Left ventricle myocardium inferior (tissue), 1 donor: Measurements from ENCODE around the gene SMC4. TPM values are rescaled to one million over a fixed set of nuclear protein-coding genes. Genes with fewer than 3 reads are reported as not detected.
A peak's percentile ranks its signal among the peaks of the same experiment; 100 is the strongest.

Experiments
- DNase-seq: peaks from one replicate; pipeline ENCODE4 v3.0.0-alpha.2; 2020
- H3K27ac ChIP-seq: fragments of 200-600 bp; replicated peaks from 2 replicates; pipeline ENCODE4 v1.8.0; 2021
- H3K27me3 ChIP-seq: fragments of 200-600 bp; 2 replicates; pipeline ENCODE4 v1.8.0; 2021; ENCODE audit warnings: low read depth
- H3K36me3 ChIP-seq: fragments of 200-600 bp; 2 replicates; pipeline ENCODE4 v1.8.0; 2021
- H3K4me1 ChIP-seq: fragments of 200-600 bp; 2 replicates; pipeline ENCODE4 v1.8.0; 2021
- H3K4me3 ChIP-seq: fragments of 200-600 bp; 2 replicates; pipeline ENCODE4 v1.8.0; 2021; ENCODE audit warnings: mild to moderate bottlenecking, moderate library complexity
- H3K9me3 ChIP-seq: fragments of 200-600 bp; replicated peaks from 2 replicates; pipeline ENCODE4 v1.8.0; 2021
- intact Hi-C: fragments of 100-400 bp; cut with micrococcal nuclease; formaldehyde crosslinking; loops from one replicate; pipeline ENCODE4 v1.11.0; 2022
- total RNA-seq: library from RNA; stranded (reverse); fragmentation: NEBNext Ultra II Directional; extraction: Animal tissue kit (Norgen Biotek cat#: 25700); gene quantifications from one replicate; pipeline ENCODE4 v1.2.1, GENCODE V29; 2021
- TF ChIP-seq, protein P1 (sequence below): fragments of 200-600 bp; IDR thresholded peaks from 2 replicates; pipeline ENCODE4 v1.8.0; 2021; ENCODE audit warnings: antibody characterized with exemption, mild to moderate bottlenecking, borderline replicate concordance
- donor health status: DM: no; HTN: yes; CAD: no; lungs with severe emphysema.

Gene SMC4
- total RNA-seq, 1 donor from 2014 or later: 18.4 TPM

DNA sequence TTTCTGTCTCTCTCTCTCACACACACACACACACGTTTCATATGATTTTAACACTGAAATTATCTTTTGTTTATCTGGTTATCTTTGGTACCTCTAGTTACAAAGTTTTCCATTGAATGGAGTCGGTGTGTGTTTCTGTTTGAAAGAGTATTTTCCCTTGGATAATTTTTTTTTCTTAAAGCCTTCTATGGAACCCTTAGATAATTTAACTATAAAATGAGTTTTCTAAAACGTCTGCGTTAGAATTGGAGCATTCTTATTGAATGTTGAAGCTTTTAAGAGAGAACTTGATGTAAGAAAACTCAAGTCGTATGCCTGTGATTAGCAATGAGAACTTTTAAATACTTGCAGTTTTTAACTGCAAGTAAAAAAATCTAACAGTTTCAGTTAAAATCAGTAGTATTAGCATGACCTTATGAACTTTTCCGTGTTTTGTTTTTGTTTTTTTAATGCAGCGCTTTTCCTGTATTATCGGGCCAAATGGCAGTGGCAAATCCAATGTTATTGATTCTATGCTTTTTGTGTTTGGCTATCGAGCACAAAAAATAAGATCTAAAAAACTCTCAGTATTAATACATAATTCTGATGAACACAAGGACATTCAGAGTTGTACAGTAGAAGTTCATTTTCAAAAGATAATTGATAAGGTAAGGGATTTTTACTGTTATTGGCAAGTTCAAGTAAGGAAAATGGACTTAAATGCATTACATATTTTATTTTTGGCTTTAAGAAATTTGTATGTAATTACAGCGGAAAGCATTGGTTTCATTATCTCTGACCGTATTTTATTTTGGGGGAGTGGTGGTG, 3.0 kb downstream of the SMC4 start:
- Histone ChIP-seq H3K27ac (peak overlapping the region; percentile 88), H3K4me3 (peak overlapping the region; percentile 81), H3K9me3 (no peaks in the 10 kb centered on the region), H3K27me3 (no peaks in the 10 kb centered on the region), H3K4me1 (peaks cover 63% of the 10 kb centered on the region), H3K36me3 (no peaks in the 10 kb centered on the region)
- DNase-seq: no peak
- intact Hi-C loops: no loop called here
- TF ChIP-seq, protein P1, sequence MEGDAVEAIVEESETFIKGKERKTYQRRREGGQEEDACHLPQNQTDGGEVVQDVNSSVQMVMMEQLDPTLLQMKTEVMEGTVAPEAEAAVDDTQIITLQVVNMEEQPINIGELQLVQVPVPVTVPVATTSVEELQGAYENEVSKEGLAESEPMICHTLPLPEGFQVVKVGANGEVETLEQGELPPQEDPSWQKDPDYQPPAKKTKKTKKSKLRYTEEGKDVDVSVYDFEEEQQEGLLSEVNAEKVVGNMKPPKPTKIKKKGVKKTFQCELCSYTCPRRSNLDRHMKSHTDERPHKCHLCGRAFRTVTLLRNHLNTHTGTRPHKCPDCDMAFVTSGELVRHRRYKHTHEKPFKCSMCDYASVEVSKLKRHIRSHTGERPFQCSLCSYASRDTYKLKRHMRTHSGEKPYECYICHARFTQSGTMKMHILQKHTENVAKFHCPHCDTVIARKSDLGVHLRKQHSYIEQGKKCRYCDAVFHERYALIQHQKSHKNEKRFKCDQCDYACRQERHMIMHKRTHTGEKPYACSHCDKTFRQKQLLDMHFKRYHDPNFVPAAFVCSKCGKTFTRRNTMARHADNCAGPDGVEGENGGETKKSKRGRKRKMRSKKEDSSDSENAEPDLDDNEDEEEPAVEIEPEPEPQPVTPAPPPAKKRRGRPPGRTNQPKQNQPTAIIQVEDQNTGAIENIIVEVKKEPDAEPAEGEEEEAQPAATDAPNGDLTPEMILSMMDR: no peak

DNA sequence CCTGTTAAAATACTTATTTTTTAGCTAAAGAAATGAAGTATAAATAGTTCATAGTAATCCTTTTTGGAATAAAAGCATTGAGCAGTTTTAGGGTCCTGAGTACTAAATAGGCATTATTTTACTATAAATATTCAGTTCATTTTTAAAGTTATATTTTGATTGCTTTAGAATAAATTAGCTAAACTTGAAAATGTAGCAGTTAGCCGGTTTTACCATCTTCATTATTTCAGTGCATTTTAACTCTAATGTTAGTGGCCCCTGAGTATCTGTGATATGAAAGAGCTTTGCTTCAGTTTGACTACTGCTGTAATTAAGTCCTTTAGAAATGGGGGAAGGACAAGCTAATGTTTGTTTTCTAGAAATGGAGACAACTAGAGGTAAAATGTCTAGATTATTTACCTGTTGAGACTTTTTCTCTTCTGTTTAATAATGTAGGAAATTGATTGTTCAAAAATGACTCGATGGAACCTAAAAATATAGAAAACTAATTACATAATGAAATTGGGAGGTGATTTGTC, 3.6 kb downstream of the SMC4 start:
- H3K4me3 ChIP-seq: peak overlapping the region; percentile 81
- H3K36me3 ChIP-seq: no peaks in the 10 kb centered on the region
- no peaks in the 10 kb centered on the region for H3K27me3 ChIP-seq
- peak overlapping the region; percentile 88 for H3K27ac ChIP-seq
- H3K9me3 ChIP-seq: no peaks in the 10 kb centered on the region
- TF ChIP-seq, protein P1: no peak
- DNase-seq: no peak
- peaks cover 60% of the 10 kb centered on the region for H3K4me1 ChIP-seq
- intact Hi-C loops: no loop called here

DNA sequence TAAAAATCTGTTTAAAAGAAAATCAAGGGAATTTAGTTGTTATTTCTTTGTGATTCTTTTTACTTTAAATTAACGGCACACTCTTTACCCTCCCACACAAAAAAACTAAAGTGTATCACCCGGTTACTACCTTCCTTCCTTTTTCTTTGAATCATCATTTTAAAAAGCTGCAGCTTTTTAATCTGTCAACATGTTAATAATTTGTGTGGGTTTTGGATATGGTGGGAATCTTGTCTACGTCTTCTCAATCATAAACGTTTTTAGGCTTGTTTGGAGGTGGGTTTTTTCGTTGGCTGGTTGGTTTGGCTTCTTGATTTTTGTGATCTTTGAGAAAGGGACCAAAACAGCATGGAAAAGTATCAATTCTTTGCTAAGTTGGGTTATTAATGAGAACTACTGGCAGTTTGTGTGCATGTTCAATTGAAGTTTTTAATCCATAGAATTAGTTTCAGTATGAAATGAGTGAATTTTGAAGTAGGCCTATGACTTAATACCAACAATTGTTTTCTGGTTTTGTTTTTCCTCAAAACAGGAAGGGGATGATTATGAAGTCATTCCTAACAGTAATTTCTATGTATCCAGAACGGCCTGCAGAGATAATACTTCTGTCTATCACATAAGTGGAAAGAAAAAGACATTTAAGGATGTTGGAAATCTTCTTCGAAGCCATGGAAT, 4.5 kb downstream of the SMC4 start:
- Histone ChIP-seq H3K4me1 (peaks cover 52% of the 10 kb centered on the region), H3K27ac (peak overlapping the region; percentile 39), H3K27me3 (no peaks in the 10 kb centered on the region), H3K36me3 (no peaks in the 10 kb centered on the region), H3K9me3 (no peaks in the 10 kb centered on the region), H3K4me3 (peak overlapping the region; percentile 81)
- intact Hi-C loops: no loop called here
- no peak for DNase-seq
- TF ChIP-seq, protein P1: no peak

DNA sequence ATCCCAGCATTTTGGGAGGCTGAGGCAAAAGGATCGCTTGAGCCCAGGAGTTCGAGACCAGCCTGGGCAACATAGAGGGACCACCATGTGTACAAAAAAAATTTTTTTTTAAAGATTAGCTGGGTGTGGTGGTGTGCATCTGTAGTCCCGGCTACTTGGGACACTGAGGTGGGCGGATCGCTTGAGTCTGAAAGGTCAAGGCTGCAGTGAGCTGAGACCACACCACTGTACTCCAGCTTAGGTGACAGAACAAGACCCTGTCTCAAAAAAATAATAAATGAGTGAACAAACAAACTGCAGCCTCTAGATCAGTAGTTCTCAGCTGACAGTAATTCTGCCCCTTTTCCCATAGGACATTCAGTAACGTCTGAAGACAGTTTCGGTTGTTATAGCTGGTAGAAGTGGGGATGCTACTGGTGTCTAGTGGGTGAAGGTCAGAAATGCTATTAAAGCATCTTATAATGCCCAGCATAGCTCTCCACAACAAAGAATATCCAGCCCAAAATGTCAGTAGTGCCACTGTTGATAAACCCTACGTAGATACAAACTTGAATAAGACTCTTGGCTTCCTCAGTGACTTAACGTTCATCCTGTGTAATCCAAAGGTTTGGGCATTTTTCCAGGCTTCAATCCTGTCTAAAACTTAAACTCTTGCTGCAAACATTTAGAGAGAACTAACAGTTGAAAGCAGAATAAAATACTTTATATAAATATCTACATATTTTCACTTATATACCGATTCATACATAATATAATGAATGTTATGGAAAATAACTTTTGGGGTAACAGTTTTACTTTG, 10.6 kb downstream of the SMC4 start:
- Histone ChIP-seq H3K4me1 (no peaks in the 10 kb centered on the region), H3K27me3 (no peaks in the 10 kb centered on the region), H3K36me3 (peaks cover 9% of the 10 kb centered on the region), H3K4me3 (no peak overlapping the region), H3K27ac (no peak overlapping the region), H3K9me3 (no peaks in the 10 kb centered on the region)
- intact Hi-C loops: loop anchor here (5.0 kb wide), 2 partner anchors 248 to 378 kb away; no protein-coding TSS in a partner anchor
- no peak for DNase-seq
- TF ChIP-seq, protein P1: no peak

DNA sequence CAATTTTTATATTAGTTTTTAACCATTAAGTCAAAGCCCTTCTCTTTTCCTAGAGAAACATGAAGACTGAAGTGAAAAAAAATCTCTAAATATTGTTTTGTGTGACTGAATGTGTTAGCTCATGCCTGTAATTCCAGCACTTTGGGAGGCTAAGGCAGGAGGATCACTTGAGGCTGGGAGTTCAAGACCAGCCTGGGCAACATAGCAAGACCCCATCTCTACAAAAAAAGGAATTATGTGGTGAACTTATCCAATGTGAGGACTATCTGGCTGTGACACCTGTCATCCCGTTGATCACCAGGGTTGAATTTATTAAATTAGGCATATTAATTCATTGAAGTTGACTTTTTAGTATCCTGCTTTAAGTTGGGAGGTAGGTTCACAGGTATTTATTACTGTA, 13.0 kb downstream of the SMC4 start:
- TF ChIP-seq, protein P1: no peak
- H3K4me1 ChIP-seq: no peaks in the 10 kb centered on the region
- H3K4me3 ChIP-seq: no peak overlapping the region
- peaks cover 27% of the 10 kb centered on the region for H3K36me3 ChIP-seq
- no peaks in the 10 kb centered on the region for H3K9me3 ChIP-seq
- no peak overlapping the region for H3K27ac ChIP-seq
- no peaks in the 10 kb centered on the region for H3K27me3 ChIP-seq
- no peak for DNase-seq
- intact Hi-C loops: loop anchor here (5.0 kb wide), 2 partner anchors 250 to 380 kb away; no protein-coding TSS in a partner anchor
